Activated CD4-positive, CD25-positive, alpha-beta regulatory T cell treated with anti-CD3 and anti-CD28 coated beads, Interleukin-2, amount 50 U/mL, for 16 hours (primary cell): Measurements from ENCODE around the gene ACOT13.
"Not testable (repeated sequence)": the region's sequence is repeated elsewhere in the genome, so short reads cannot be mapped to it uniquely, and the experiment has no call there.

ENCODE experiments used
- DNase-seq: peaks from one replicate; pipeline ENCODE4 v3.0.0-alpha.2; 2020; ENCODE audit warnings: low read depth, low spot score

Gene ACOT13

GRCh38 chr6:24666641-24667377, at the start of gene ACOT13, which contains the start of gene TDP2:
ACOT13 (plus strand) TSS chr6:24667077; CDS start chr6:24667264, 187 bp downstream.
TDP2 (minus strand) TSS chr6:24666899; CDS start chr6:24666862, 37 bp downstream.
- DNase-seq = peak; percentile 93

- no peak for DNase-seq
Measured at GRCh38 chr6:24619661-24620060, 47.2 kb upstream of the ACOT13 start.

- DNase-seq = no peak
Measured at GRCh38 chr6:24620637-24621036, 46.2 kb upstream of the ACOT13 start.

- DNase-seq = no peak
Measured at GRCh38 chr6:24621626-24622289, 45.1 kb upstream of the ACOT13 start.

DNA sequence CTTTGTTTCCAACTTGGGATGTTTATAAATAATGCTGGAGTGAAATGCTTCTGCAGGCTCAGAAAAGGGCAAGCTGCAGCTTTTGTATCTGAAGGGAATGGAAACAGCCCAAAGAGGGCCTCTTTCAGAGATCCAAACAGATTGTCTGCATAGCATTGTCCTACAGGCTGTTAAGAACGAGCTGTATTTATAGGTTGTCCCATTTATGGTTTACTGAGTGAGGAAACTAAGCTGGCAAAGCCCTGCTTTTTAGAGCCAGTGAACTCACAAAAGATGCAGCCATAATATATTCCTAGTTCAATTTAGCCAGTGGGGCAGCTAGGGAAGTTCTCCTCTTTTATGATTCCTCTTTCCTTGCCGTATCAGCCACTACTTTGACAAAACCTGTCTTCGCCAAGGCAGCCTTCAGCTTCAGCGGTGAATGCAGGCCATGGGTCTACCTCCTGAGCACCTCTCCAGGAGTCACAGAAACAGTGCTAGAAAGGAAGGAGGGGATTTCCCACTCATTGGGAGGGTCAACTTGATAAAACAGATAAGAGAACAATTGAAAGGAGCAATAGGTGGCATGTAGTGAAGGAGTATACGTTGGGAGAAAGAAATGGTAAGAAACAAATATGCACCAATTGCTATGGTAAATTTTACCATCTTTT, 35.9 kb upstream of the ACOT13 start:
- DNase-seq = no peak

GRCh38 chr6:24631671-24632070, 35.2 kb upstream of the ACOT13 start:
- DNase-seq = no peak

DNA sequence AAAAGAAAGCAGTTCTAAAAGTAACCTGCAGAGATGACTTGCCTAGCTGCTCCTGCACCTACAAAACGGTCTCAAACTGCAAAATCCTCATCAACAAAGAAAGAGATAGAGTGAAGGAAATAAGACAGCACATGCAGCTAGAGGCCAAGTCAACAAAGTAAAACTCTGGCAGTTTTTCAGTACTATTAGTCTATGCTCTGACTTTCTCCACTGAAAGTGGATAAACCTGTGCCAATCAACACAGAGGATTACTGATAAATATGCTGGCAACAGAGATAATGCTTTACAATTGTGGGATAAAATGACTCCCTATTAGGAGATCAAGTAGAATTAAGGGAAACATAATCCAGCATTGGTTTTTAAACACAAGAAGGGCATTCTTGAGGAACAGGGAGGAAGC, 34.3 kb upstream of the ACOT13 start:
- no peak for DNase-seq

GRCh38 chr6:24636681-24637080, 30.2 kb upstream of the ACOT13 start:
- no peak for DNase-seq

- no peak for DNase-seq
Measured at GRCh38 chr6:24640166-24640565, 26.7 kb upstream of the ACOT13 start.

DNA sequence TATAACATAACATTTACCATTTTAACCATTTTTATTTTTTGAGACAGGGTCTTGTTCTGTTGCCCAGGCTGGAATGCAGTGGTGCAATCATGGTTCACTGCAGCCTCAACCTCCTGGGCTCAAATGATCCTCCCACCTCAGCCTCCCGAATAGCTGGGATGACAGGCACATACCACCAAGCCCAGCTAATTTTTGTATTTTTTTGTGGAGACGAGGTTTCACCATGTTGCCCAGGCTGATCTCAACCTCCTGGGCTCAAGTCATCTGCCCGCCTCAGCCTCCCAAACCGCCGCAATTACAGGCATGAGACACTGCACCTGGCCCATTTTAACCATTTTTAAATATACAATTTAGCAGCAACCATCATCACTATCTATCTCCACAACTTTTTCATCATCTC, 26.2 kb upstream of the ACOT13 start:
- not testable (repeated sequence) for DNase-seq

- no peak for DNase-seq
Measured at GRCh38 chr6:24642061-24642460, 24.8 kb upstream of the ACOT13 start.

- no peak for DNase-seq
Measured at GRCh38 chr6:24643920-24644319, 23.0 kb upstream of the ACOT13 start.

- no peak for DNase-seq
Measured at GRCh38 chr6:24644377-24644776, 22.5 kb upstream of the ACOT13 start.

GRCh38 chr6:24646771-24647170, 20.1 kb upstream of the ACOT13 start:
- DNase-seq = no peak

- no peak for DNase-seq
Measured at GRCh38 chr6:24648276-24648675, 18.6 kb upstream of the ACOT13 start.

- DNase-seq = no peak
Measured at GRCh38 chr6:24649691-24650090, 17.2 kb upstream of the ACOT13 start.

DNA sequence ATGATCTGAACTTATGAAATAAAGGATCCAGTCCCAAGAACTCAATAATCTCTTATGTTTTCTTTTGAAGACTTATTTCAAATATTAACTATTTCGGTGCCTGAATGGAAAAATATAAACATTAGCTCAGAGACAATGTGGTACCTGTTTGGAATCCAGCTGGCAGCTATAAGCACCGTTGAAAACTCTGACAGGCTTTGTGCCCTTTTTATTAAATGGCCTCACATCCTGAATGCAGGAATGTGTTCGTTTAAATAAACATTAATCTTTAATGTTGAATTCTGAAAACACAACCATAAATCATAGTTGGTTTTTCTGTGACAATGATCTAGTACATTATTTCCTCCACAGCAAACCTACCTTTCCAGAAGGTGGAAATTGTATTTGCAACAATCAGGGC, 16.5 kb upstream of the ACOT13 start:
- no peak for DNase-seq

DNA sequence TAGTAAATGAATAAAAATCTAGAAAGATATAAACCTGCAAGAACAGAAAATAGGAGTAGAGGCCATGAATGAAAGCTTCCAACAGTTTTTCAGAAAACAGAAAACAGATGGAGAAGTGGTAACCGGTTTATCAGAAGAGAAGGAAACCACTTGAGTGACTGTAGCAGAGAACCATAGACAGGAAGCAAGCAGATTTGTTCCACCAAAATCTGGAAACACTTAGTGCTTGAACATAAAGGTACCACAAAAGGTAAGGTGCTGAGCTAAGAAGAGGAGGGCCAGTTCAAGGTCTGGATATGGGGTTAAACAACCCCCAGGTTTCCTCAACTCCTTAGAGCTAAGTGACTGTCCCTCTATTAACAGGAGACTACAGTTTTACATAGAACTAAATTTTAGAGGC, 11.7 kb upstream of the ACOT13 start:
- no peak for DNase-seq

- no peak for DNase-seq
Measured at GRCh38 chr6:24658573-24659560, 8.0 kb upstream of the ACOT13 start.

DNA sequence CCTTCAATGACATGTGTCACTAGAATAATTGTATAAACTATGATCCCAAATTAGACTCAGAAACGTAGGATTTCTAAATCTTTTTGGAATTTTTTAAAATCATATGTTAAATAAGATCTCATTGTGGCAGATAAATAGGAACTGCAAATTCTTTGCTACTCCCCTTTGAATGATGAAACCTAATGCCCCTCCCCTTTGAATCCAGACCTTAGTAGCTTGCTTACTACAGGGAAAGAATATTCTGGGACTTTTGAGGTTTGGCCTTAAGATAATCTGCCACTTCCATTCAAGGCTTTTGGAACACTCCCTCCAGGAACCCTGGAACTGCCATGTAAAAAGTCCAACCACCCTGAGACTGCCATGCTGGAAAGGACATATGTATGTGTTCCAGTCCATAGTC, 7.3 kb upstream of the ACOT13 start:
- no peak for DNase-seq

DNA sequence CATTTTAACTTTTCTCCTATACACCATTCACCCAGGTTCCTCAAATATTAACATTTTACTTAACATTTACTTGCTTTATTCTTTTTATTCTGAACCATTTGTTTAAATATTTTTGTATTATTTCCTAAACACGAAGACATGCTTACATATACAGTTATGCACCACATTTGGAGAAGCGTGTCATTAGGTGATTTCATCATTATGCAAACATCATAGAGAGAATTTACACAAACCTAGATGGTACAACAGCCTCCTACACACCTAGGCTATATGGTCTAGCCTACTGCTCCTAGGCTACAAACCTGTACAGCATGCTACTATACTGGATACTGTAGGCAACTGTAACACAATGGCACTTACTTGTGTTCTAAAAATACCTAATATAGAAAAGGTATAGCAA, 6.8 kb upstream of the ACOT13 start:
- DNase-seq = no peak
